Measurements from ENCODE around the gene OTUB1.
"Not testable (repeated sequence)": the region's sequence is repeated elsewhere in the genome, so short reads cannot be mapped to it uniquely, and the experiment has no call there.

The OTUB1 gene

GRCh38 chr11:63986156-63986931, at the start of gene OTUB1:
Gene OTUB1 (plus strand): TSS chr11:63986438. CDS start chr11:63986457, 19 bp downstream.
- peak; percentile 95 for DNase-seq

GRCh38 chr11:63937713-63938478, 48.3 kb upstream of the OTUB1 start:
- DNase-seq: no peak

- peak; percentile 94 for DNase-seq
Measured at GRCh38 chr11:63938479-63939396, 47.5 kb upstream of the OTUB1 start, which contains the start of gene NAA40. Gene NAA40 (plus strand): TSS chr11:63939002. CDS start chr11:63939097, 95 bp downstream.

- DNase-seq: no peak
Measured at GRCh38 chr11:63939397-63939891, 46.8 kb upstream of the OTUB1 start.

GRCh38 chr11:63940786-63941185, 45.5 kb upstream of the OTUB1 start:
- no peak for DNase-seq

GRCh38 chr11:63941901-63942300, 44.3 kb upstream of the OTUB1 start:
- no peak for DNase-seq

GRCh38 chr11:63942803-63943202, 43.4 kb upstream of the OTUB1 start:
- no peak for DNase-seq

GRCh38 chr11:63944987-63945386, 41.3 kb upstream of the OTUB1 start:
- DNase-seq: no peak

GRCh38 chr11:63945477-63946163, 40.6 kb upstream of the OTUB1 start:
- DNase-seq: peak; percentile 35

- DNase-seq: no peak
Measured at GRCh38 chr11:63951779-63952536, 34.3 kb upstream of the OTUB1 start.

GRCh38 chr11:63952570-63952969, 33.7 kb upstream of the OTUB1 start:
- DNase-seq: no peak

GRCh38 chr11:63958008-63958407, 28.2 kb upstream of the OTUB1 start:
- DNase-seq: no peak

GRCh38 chr11:63961608-63962412, 24.4 kb upstream of the OTUB1 start:
- peak; percentile 49 for DNase-seq

- not testable (repeated sequence) for DNase-seq
Measured at GRCh38 chr11:63963895-63964294, 22.3 kb upstream of the OTUB1 start.

- DNase-seq: no peak
Measured at GRCh38 chr11:63966444-63966843, 19.8 kb upstream of the OTUB1 start.

- no peak for DNase-seq
Measured at GRCh38 chr11:63969461-63969860, 16.8 kb upstream of the OTUB1 start.

- DNase-seq: no peak
Measured at GRCh38 chr11:63970902-63971301, 15.3 kb upstream of the OTUB1 start.

- not testable (repeated sequence) for DNase-seq
Measured at GRCh38 chr11:63973912-63974258, 12.4 kb upstream of the OTUB1 start.

- DNase-seq: peak; percentile 99
Measured at GRCh38 chr11:63974259-63975143, 11.7 kb upstream of the OTUB1 start, which contains the start of gene COX8A. Gene COX8A (plus strand): TSS chr11:63974620. CDS start chr11:63974681, 61 bp downstream.
